ENCODE data around the gene RAB40B.

RAB40B gene

GRCh38 chr17:82734987-82735866 is 36.7 kb upstream of the RAB40B start, which contains the start of gene FN3K (continued):
- TF ChIP-seq ZNF510 (tag by site-specific recombination; IDR thresholded peaks at IDR 0.05; ENCODE audit: insufficient replicate concordance) (no peak), ZNF169 (tag by site-specific recombination; IDR thresholded peaks at IDR 0.05) (no peak)

DNA sequence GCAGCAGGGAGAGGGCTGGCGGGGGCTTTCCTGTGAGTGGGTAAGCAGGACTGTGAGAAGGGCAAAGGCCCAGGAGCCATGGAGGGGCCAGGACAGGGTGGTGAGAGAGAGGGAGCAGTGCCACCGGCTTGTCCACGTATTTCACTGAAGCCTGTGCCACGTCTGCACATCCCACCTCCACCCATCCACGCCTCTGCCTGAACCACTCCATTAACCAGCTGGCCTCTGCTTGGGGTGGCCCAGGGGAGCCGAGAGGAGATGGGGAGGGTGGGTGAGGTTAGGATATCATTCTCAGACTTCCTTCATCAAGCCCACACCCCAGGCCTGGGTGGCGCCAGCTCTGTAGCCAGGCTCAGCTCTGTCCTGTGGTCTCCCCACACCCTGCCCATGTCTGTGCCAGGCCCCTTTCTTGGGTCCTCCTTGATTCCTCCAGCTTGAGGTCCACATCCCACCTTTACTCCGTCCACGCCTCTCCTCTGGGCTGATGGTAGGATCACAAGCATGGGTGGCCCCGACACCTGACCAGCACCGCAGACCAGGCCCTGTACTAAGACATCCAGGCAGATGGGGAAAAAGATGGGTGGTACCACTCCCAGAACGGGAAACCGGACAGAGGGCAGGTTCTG is 33.7 kb upstream of the RAB40B start:
- H3K4me1 ChIP-seq (ENCODE audit: control insufficient read depth, insufficient read depth, low read length): no peaks in the 10 kb centered on the region
- H3K4me3 ChIP-seq (ENCODE audit: low read depth, low read length): no peak overlapping the region
- TF ChIP-seq ZNF394 (tag by site-specific recombination; IDR thresholded peaks at IDR 0.05; ENCODE audit: borderline replicate concordance) (no peak), ZNF701 (tag by site-specific recombination; IDR thresholded peaks at IDR 0.05) (no peak), ZNF473 (tag by site-specific recombination; IDR thresholded peaks at IDR 0.05) (no peak), ZNF510 (tag by site-specific recombination; IDR thresholded peaks at IDR 0.05; ENCODE audit: insufficient replicate concordance) (no peak), ZNF544 (tag by site-specific recombination; IDR thresholded peaks at IDR 0.05) (no peak), HOXA7 (CRISPR knock-in tag; IDR thresholded peaks at IDR 0.05; ENCODE audit: borderline replicate concordance) (no peak), ZNF677 (tag by site-specific recombination; IDR thresholded peaks at IDR 0.05) (no peak), ZNF549 (tag by site-specific recombination; IDR thresholded peaks at IDR 0.05) (no peak), ZNF707 (tag by site-specific recombination; IDR thresholded peaks at IDR 0.05) (no peak), ZFP41 (tag by site-specific recombination; IDR thresholded peaks at IDR 0.05; ENCODE audit: borderline replicate concordance) (no peak), ZBTB1 (tag by site-specific recombination; IDR thresholded peaks at IDR 0.05) (no peak), ZNF248 (tag by site-specific recombination; IDR thresholded peaks at IDR 0.05) (no peak), ZNF610 (tag by site-specific recombination; IDR thresholded peaks at IDR 0.05; ENCODE audit: borderline replicate concordance) (no peak), ZNF529 (tag by site-specific recombination; IDR thresholded peaks at IDR 0.05; ENCODE audit: insufficient replicate concordance) (no peak), ZNF558 (tag by site-specific recombination; IDR thresholded peaks at IDR 0.05) (no peak), SALL2 (tag by site-specific recombination; IDR thresholded peaks at IDR 0.05; ENCODE audit: borderline replicate concordance) (no peak), IKZF3 (tag by site-specific recombination; IDR thresholded peaks at IDR 0.05) (no peak), ZFP69B (tag by site-specific recombination; IDR thresholded peaks at IDR 0.05) (no peak), ZNF404 (tag by site-specific recombination; IDR thresholded peaks at IDR 0.05) (no peak)
- TF ChIP-seq, protein P1, sequence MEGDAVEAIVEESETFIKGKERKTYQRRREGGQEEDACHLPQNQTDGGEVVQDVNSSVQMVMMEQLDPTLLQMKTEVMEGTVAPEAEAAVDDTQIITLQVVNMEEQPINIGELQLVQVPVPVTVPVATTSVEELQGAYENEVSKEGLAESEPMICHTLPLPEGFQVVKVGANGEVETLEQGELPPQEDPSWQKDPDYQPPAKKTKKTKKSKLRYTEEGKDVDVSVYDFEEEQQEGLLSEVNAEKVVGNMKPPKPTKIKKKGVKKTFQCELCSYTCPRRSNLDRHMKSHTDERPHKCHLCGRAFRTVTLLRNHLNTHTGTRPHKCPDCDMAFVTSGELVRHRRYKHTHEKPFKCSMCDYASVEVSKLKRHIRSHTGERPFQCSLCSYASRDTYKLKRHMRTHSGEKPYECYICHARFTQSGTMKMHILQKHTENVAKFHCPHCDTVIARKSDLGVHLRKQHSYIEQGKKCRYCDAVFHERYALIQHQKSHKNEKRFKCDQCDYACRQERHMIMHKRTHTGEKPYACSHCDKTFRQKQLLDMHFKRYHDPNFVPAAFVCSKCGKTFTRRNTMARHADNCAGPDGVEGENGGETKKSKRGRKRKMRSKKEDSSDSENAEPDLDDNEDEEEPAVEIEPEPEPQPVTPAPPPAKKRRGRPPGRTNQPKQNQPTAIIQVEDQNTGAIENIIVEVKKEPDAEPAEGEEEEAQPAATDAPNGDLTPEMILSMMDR (tag by site-specific recombination; IDR thresholded peaks at IDR 0.05): no peak
- ChIA-PET CTCF (interaction anchor here (0.6 to 1.8 kb wide), 2 partner anchors 10 to 120 kb away, joined by 3 to 6 read pairs; no protein-coding TSS in a partner anchor), POLR2A (interaction anchor here (0.6 to 1.6 kb wide), 3 partner anchors 15 to 409 kb away, joined by 3 to 4 read pairs (median 3); partner anchors contain the start of gene FN3KRP)
- H3K36me3 ChIP-seq (ENCODE audit: control insufficient read depth in 2 of 2, insufficient read depth in 1 of 2, low read length in 2 of 2): peaks cover 6 to 58% of the 10 kb centered on the region in 2 experiments; a peak in 2 of 3 replicates
- no peak overlapping the region for H3K27ac ChIP-seq (ENCODE audit: extremely low read depth, low read depth, low read length)
- H3K9me3 ChIP-seq (ENCODE audit: control insufficient read depth, insufficient read depth, low read depth, low read length): no peaks in the 10 kb centered on the region
